Activated CD8-positive, alpha-beta T cell treated with anti-CD3 and anti-CD28 coated beads for 36 hours (primary cell): ENCODE data around the gene TNRC6C. TPM values are rescaled to one million over a fixed set of nuclear protein-coding genes. Genes with fewer than 3 reads are reported as not detected.
A peak's percentile ranks its signal among the peaks of the same experiment; 100 is the strongest.

ENCODE experiments used
- ATAC-seq: fragments of 200-7000 bp; cut with Tn5 transposase; one replicate; pipeline ENCODE4 v1.10.0; 2021; ENCODE audit warnings: mild to moderate bottlenecking, moderate library complexity
- CTCF ChIA-PET: fragments of 350-600 bp; sonication (Branson Sonifier 250); formaldehyde crosslinking; loops from one replicate; lab custom pipeline; 2021; ENCODE audit warnings: antibody characterized with exemption; lab: Charles Lee
- POLR2A ChIA-PET: fragments of 350-600 bp; sonication (Branson Sonifier 250); formaldehyde crosslinking; loops from one replicate; lab custom pipeline; 2021; ENCODE audit warnings: antibody characterized with exemption; lab: Charles Lee
- DNase-seq: peaks from one replicate; pipeline ENCODE4 v3.0.0-alpha.2; 2020
- H3K27ac Mint-ChIP-seq: one replicate; pipeline ENCODE4 v1.8.0; 2021; ENCODE audit warnings: mild to moderate bottlenecking, mixed read lengths
- H3K27me3 Mint-ChIP-seq: one replicate; pipeline ENCODE4 v1.8.0; 2021; ENCODE audit warnings: mixed read lengths
- H3K36me3 Mint-ChIP-seq: one replicate; pipeline ENCODE4 v1.8.0; 2021; ENCODE audit warnings: low read depth, mixed read lengths
- H3K4me1 Mint-ChIP-seq: one replicate; pipeline ENCODE4 v1.8.0; 2021; ENCODE audit warnings: low read depth, mixed read lengths
- H3K4me3 Mint-ChIP-seq: one replicate; pipeline ENCODE4 v1.8.0; 2021; ENCODE audit warnings: mild to moderate bottlenecking, moderate library complexity, mixed read lengths
- H3K9me3 Mint-ChIP-seq: one replicate; pipeline ENCODE4 v1.8.0; 2021; ENCODE audit warnings: mixed read lengths
- CTCF ChIP-seq: fragments of 200-600 bp; IDR thresholded peaks from one replicate; pipeline ENCODE4 v1.8.0; 2022; ENCODE audit warnings: antibody characterized with exemption, mild to moderate bottlenecking
- intact Hi-C: fragments of 100-400 bp; cut with micrococcal nuclease; formaldehyde crosslinking; loops from one replicate; pipeline ENCODE4 v1.10.0; 2022
- total RNA-seq, 2 experiments: library from RNA; stranded (reverse); gene quantifications; one replicate each; pipeline ENCODE4 v1.2.3, GENCODE V29; 2021

TNRC6C gene
- total RNA-seq, 2 experiments from 2014 or later, result 26.4 to 26.6 TPM

GRCh38 chr17:78105101-78105500 lies 146.6 kb downstream of the TNRC6C start:
- no peak for DNase-seq
- Mint-ChIP-seq H3K27ac (no peak overlapping the region), H3K9me3 (no peaks in the 10 kb centered on the region), H3K36me3 (peaks cover 25% of the 10 kb centered on the region), H3K4me1 (peaks cover 20% of the 10 kb centered on the region), H3K27me3 (no peaks in the 10 kb centered on the region), H3K4me3 (no peak overlapping the region)
- intact Hi-C loops, result no loop called here
- ATAC-seq, result no peak
- ChIA-PET POLR2A (interaction anchor here (0.8 to 3.1 kb wide), 3 partner anchors 9 to 251 kb away, joined by 3 to 10 read pairs (median 3); no protein-coding TSS in a partner anchor), CTCF (interaction anchor here (1.5 kb wide), 1 partner anchor 20 kb away, joined by 4 read pairs; no protein-coding TSS in a partner anchor)
- TF ChIP-seq CTCF, result no peak

GRCh38 chr17:78105551-78105950 lies 147.0 kb downstream of the TNRC6C start:
- no peak overlapping the region for H3K27ac Mint-ChIP-seq
- peaks cover 26% of the 10 kb centered on the region for H3K36me3 Mint-ChIP-seq
- DNase-seq (no peak), ATAC-seq (no peak)
- peaks cover 20% of the 10 kb centered on the region for H3K4me1 Mint-ChIP-seq
- no peaks in the 10 kb centered on the region for H3K27me3 Mint-ChIP-seq
- CTCF ChIA-PET, result interaction anchor here (1.5 kb wide), 1 partner anchor 20 kb away, joined by 4 read pairs; no protein-coding TSS in a partner anchor
- intact Hi-C loops, result no loop called here
- no peak overlapping the region for H3K4me3 Mint-ChIP-seq
- no peak for TF ChIP-seq CTCF
- POLR2A ChIA-PET, result interaction anchor here (0.8 to 3.1 kb wide), 2 partner anchors 9 to 24 kb away, joined by 3 to 10 read pairs; no protein-coding TSS in a partner anchor
- no peaks in the 10 kb centered on the region for H3K9me3 Mint-ChIP-seq

GRCh38 chr17:78106211-78106610 lies 147.7 kb downstream of the TNRC6C start:
- H3K36me3 Mint-ChIP-seq, result peaks cover 25% of the 10 kb centered on the region
- H3K4me1 Mint-ChIP-seq, result peaks cover 20% of the 10 kb centered on the region
- no peak overlapping the region for H3K4me3 Mint-ChIP-seq
- DNase-seq (no peak), ATAC-seq (no peak)
- H3K27ac Mint-ChIP-seq, result no peak overlapping the region
- intact Hi-C loops, result no loop called here
- H3K27me3 Mint-ChIP-seq, result no peaks in the 10 kb centered on the region
- CTCF ChIA-PET, result interaction anchor here (1.5 to 2.0 kb wide), 3 partner anchors 21 to 87 kb away, joined by 4 to 11 read pairs (median 5); no protein-coding TSS in a partner anchor
- no peak for TF ChIP-seq CTCF
- POLR2A ChIA-PET, result interaction anchor here (1.0 to 3.1 kb wide), 2 partner anchors 10 to 19 kb away, joined by 4 to 10 read pairs; no protein-coding TSS in a partner anchor
- H3K9me3 Mint-ChIP-seq, result no peaks in the 10 kb centered on the region

- Mint-ChIP-seq H3K36me3 (peaks cover 26% of the 10 kb centered on the region), H3K27me3 (no peaks in the 10 kb centered on the region), H3K27ac (peak overlapping the region; percentile 67), H3K9me3 (no peaks in the 10 kb centered on the region), H3K4me1 (peaks cover 20% of the 10 kb centered on the region), H3K4me3 (no peak overlapping the region)
- CTCF ChIA-PET, result interaction anchor here (2.0 kb wide), 2 partner anchors 69 to 89 kb away, joined by 5 to 11 read pairs; no protein-coding TSS in a partner anchor
- DNase-seq (peak; percentile 28), ATAC-seq (peak; percentile 45)
- TF ChIP-seq CTCF, result no peak
- POLR2A ChIA-PET, result interaction anchor here (3.1 kb wide), 1 partner anchor 11 kb away, joined by 10 read pairs; no protein-coding TSS in a partner anchor
- intact Hi-C loops, result no loop called here
Measured at GRCh38 chr17:78107457-78107856, 149.0 kb downstream of the TNRC6C start.
